OCI-LY1 (cell line): Measurements from ENCODE around the gene TTF2.

Experiments used
- EZH2 ChIP-seq: fragments of 200-600 bp; sonication (generic), shearing (Covaris generic); IDR thresholded peaks from 2 replicates; pipeline ENCODE4 v1.8.0; 2017; ENCODE audit warnings: borderline replicate concordance, mixed run types, mild to moderate bottlenecking, antibody characterized with exemption, low read length, moderate library complexity, mixed read lengths
- TF ChIP-seq, protein P1 (sequence below): fragments of 200-600 bp; sonication (generic), shearing (Covaris generic); IDR thresholded peaks from 2 replicates; pipeline ENCODE4 v1.5.1; 2017; ENCODE audit warnings: mild to moderate bottlenecking, antibody characterized with exemption, low read length, moderate library complexity, mixed read lengths

DNA sequence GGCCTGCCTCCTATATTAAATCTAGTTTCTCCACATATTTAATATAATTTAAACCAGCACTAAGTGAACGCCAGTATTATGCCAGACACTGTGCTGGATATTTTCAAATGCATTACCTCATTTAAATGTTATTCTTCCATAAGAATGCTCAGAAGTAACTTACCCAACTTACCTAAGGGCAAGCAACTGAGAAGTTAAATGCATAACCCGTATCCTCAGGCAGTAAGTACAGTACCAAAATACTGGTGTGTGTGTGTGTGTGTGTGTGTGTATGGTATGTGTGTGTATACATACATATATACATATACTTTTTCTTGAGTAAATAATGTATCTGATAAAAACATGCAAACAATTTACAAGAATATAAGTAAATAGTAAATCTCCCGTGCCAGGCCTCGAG lies 70.4 kb downstream of the TTF2 start:
- TF ChIP-seq, protein P1, sequence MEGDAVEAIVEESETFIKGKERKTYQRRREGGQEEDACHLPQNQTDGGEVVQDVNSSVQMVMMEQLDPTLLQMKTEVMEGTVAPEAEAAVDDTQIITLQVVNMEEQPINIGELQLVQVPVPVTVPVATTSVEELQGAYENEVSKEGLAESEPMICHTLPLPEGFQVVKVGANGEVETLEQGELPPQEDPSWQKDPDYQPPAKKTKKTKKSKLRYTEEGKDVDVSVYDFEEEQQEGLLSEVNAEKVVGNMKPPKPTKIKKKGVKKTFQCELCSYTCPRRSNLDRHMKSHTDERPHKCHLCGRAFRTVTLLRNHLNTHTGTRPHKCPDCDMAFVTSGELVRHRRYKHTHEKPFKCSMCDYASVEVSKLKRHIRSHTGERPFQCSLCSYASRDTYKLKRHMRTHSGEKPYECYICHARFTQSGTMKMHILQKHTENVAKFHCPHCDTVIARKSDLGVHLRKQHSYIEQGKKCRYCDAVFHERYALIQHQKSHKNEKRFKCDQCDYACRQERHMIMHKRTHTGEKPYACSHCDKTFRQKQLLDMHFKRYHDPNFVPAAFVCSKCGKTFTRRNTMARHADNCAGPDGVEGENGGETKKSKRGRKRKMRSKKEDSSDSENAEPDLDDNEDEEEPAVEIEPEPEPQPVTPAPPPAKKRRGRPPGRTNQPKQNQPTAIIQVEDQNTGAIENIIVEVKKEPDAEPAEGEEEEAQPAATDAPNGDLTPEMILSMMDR = no peak
- no peak for TF ChIP-seq EZH2
